HG02885 (cell line): ENCODE results near the gene PMEPA1.
A peak's percentile ranks its signal among the peaks of the same experiment; 100 is the strongest.

ENCODE experiments used
- ATAC-seq: cut with Tn5 transposase; IDR thresholded peaks from one replicate; pipeline ENCODE4 v1.9.1; 2021; ENCODE audit warnings: mild to moderate bottlenecking; ENCODE audit not compliant: unreplicated experiment, poor library complexity

The PMEPA1 gene

DNA sequence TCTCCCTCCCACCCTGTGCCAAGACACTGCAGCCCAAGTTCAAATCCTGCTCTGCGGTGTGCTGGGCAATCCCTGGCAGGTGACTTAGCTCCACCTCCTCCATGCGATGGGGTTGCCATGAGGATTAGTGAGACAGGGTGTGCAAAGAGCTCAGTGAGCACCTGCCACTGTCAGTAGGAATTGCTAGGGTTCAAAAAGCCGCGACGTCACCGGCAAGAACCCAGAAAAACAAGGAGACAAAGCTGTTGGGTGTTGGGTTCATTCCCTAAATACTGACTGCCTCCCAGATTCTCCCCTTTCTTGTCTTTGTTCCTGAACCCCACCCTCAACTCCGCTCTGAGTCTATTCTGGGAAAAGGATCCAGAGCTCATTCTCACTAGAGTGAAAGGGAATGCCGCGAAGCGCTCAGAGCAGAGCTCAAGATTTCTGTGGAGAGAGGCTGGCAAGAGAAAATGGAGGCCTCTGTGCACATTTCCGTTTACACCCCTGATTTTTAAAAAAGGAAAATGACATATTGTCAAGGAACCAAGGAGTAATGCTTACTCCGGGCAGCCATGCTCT is 13.3 kb downstream of the PMEPA1 start:
- no peak for ATAC-seq

DNA sequence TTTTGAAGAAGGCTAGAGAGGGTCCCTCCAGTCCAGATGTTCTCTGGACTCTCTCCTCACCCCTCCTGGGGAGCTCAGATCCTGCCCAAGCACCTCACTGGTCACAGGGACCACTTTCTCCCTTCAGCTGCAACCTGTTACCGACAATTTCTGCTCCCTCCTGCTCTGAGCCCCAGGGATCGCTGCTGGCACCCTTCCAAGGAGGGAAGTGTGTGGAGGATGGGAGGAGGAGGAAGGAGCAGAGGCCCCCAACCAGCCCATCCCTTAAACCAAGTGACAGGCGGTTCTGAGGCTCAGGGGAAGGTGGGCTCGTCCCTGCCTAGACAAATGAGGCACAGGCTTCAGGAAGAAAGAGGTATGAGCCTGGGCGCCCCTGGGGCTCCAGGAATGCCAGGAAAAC is 13.9 kb downstream of the PMEPA1 start:
- ATAC-seq: no peak

DNA sequence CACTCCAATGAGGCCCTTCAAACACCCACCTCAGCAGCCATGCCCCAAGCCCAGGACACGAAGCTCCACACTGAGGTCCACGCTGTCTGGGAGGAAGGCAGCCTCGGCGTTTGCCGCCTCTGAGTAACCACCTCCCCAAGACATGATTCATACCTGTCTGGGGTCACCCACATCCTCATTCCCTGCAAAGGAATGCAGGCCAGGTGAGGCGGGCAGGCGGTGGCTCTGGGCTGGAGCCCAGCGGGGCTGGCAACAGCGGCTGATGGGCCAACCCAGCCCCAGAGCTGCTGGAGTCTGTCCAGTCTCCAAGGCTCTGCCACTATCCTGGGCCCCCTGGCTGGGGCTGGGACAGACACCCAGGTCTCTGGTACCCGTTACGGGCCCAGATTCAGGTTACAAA is 14.8 kb downstream of the PMEPA1 start:
- no peak for ATAC-seq

DNA sequence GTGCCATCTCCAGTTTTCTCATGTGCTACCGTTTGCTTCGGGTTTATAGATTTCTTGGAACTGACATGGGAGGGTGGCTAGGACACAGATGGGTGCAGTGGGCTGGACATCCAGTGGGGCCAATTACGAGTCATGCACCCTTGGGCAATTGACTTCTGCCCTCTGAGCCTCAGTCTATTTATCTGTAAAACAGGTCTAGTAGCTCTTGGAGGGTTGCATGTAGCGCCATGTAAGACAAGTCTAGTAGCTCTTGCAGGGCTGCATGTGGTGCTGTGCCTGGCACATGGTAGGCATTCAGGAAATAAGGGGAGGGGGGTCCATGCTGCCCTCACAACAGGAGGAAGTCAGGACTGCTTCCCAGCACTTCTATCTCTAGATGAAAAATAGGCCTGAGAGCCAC is 15.3 kb downstream of the PMEPA1 start:
- ATAC-seq: no peak

DNA sequence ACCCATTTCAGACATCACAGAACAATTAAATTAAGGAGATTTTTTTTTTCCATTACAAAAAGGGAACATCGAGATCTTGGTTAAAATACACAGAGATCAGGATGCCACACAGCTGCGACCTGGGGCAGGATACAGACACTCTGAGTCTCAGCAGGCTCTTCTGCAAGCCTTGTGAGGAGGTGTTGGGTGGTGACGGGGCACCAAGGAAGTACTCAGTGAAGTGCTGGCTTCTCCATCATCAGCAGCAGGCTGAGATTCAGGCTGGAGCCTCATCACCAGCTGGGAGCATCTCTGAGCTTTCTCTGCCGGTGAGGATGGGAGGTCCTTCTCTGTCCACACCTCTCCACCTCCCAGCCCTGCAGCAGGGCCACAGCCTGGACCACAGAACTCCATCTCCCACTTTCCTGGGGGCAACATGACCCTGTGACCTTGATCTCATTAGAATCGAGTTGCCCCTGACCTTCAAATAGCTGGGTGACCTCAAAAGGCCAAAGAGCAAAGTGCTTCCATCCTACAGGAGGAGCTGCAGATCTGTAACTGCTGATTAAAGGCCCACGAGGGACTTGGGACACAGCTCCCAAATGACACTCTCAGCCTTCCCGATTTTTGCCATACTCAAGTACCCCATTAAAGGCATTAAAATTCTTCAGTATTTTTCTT is 16.0 kb downstream of the PMEPA1 start:
- no peak for ATAC-seq

DNA sequence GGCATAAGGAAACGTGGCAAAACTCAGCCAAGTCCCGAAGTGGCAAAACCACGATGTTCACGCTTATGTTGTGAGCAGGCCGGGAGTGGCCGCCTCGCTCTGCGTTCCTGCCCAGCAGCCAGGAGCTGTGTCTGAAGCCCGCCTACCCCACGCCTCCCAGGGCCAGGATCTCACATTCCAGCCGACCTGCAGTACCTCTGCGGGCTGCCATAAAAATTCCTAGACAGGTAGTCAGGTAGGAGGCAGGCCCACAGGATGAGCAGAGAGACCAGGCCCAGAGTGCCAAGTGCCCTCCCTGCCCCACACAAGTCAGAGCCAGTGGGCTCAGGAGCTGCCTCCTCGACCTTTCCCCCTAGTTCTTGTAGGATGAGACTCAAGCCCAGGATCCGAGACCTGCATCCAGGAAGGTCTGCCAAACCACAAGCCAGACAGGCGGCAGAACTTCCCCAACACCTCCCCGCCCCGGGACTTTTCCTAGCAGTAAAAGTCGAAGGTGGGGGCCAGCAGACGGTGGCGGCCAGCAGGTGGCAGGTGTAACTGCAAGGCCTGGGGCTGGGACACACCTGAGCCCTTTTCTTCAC is 16.7 kb downstream of the PMEPA1 start:
- ATAC-seq: no peak

DNA sequence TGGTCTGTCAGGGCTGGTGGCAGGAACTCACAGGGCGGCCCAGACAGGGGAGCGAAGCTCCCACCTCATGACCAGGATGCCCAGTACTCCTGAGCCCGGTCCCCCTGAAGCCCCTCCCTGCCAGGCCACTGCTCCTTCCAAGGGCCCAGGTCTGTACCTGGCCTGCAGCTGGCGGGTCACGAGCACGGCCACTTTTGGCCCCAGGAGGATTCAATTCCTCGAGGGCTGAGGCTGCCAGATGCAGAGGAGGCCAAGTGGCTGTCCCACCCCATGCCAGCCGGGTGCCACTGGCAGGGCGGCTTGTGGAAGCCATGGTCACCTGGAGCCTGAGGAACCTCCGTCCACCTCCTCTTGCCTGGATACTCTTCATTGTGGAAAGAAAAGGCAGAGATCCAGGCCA is 17.4 kb downstream of the PMEPA1 start:
- no peak for ATAC-seq

DNA sequence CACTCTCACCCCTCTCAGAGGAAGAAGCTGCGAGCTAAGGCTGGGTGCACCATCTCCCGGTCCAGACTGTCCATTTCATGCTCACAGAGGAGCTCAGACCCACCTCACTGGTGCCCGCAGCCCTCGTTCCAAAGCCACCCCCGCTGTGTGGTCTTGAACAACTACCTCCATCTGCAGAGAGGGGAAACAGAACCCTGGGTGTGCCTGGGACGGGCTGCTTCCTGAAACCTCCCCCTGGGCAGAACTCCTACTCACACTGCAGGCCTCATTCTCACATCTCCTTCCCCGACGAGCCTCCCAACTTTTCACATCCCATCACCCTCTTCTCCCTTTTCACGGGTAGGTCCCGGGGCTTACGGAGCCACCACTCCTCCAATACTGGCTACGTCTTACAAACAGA is 18.1 kb downstream of the PMEPA1 start:
- no peak for ATAC-seq

DNA sequence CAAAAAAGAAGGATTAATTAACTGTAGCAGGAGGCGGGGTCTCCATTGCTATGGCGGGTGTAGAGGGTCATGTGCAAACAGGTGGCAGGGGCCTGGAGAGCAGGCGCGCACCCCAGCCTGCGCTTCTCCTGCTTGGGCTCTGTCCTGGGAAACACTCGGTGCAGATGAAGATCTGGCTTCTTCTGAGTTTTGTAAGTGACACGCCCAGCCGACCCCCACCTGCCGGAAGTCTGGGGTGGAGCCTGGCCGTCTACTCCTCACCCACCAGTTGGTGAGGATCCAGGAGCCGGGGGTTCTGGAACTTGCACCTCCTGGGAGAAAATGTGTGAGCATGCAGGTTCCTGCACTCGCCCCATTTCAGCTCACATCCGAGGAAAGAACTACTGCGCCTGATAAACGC is 19.3 kb downstream of the PMEPA1 start:
- ATAC-seq: no peak

DNA sequence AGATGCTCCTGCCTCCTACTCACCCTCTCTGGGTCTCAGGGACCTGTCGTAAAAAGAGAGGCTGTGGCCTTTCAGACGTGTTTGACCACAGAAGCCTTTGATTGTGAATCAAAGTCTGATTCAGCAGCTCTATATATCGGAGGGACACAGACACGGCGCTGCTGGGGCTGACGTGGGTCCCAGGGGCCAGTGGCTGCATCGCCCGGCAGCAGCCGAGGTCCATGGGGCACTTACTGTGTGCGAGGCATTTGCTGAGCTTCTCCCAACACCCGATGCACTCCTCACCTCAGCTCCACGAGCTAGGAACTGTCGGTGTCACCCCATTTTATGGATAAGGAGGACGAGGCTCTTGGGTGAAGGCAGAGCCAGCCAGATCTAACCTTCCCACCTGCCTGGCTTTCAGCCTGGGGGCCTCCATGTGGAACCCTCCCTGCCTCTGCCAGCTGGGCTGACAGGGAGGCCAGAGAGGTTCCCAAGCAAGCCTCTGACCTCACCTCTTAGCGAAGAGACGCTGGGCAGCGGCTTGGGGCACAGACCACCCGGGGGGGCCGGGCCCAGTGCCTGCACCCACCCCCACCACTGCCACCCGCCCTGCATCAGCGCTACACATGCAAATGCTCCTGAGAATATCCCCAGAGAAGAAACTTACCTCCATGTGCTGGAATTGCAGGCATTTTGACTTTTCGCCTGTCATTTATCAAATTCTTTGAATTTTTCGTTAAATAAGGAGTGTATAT is 19.9 kb downstream of the PMEPA1 start:
- ATAC-seq: no peak

DNA sequence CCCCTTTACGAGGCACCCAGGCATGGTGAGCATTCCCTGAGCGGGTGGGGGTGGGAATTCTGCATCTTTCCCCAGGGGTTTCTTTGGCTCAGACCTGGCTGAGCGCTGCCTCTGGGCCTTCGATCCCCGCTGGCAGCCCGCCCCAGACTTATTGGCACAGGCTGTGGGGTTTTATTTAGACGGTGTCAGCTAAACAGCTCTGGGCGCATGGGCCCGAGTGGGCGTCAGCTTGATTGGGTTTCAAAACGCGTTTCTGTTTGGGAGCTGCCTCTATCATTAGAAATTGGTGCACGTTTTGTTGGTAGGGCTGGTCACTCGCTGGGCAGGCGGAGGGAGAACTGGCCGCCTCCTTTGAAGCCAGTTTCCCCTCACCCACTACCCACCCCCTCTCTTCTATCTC is 21.0 kb downstream of the PMEPA1 start:
- ATAC-seq: no peak

DNA sequence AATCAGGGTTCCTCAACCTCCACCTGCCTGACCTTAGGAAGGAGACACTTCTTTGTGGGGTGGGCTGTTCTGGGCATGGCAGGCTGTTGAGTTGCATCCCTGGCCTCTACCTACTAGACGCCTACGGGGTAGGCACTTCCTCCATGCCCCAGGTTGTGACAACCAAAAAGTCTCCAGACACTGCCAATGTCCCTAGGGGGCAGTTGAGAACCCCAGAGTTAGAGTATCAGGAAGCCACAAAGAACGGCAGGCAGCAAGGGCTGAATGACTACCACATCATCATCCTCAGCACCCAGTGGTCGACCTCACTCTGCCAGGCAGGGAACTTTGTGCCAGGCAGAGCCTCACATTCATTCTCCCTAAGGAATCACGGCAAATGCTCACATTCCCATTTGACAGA is 21.5 kb downstream of the PMEPA1 start:
- ATAC-seq: no peak

DNA sequence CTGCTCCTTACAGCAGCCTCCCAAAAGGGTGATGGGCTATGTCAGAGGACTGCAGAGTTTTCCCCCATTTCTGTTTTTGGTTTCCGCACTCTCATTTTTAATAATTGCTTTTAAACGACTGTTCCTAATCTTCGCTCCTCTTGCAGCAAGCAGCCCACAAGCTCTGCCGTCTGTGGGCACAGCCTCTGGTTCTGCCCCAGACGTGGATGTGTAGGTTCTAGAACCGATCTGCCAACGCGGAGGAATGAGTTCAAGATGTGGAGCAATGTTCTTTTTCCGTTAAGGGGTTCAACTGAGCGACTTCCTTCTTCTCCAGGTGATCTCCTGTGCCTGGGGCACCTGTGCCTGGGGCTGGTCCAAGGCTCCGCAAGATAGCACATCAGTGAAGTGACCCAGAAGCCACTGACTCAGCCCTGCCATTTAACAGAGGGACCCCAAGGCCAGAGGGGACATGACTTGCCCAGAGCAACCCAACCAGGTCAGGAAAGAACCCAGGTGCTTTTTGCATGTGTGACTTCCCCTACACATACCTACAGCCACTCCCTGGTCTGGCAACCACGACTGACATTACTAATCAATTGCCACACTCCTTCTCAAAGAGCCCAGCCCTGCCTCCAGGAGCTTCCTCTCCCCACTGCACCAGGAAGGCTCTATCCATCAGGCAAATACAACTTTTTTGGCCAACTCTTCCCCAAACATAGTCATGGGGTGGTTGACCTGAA is 22.7 kb downstream of the PMEPA1 start:
- no peak for ATAC-seq

DNA sequence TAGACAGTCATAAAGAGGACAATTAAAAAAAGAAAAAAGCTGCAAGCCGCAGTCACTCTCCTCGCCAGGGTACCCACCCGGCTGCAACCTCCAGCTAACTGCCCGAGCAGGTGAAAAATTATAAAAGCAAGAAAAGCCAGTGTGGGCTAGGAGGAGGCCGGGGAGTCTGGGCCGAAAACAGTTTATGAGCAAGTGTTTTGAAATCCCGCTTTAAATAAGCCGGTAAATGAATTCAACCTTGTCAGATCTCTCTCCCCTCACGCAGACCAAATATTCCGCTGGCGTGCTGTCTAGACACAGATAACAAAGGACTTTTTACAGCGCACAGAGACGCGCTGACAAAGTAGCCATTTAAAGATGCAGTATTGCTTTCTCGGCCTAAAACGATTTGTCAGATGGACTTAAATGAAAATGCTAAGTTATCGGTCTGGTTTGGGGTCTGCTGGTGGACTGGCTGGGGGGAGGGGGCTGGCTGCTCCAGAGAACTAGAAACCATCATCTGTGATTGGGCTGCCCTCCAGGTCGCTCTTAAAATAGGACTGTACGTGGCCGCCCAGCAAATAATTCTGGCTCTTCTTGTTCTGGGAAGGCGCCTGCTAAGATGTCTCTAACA is 24.6 kb downstream of the PMEPA1 start:
- ATAC-seq: no peak

DNA sequence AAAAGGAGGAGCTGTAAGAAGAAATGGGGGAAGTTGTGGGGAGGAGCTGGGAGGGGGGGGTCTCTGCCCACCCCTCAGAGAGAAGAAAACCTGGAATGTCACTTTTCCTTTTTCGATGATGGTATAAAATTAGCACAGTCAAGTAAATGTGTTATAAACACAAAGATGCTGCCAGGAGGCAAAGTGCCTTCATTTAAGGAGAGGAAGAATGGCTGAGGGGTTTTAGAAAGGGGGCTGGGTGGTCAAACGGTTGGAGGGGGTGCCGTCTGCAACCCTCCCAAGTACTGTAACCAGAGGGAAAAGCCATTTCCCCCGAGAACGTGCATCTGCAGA is 25.0 kb downstream of the PMEPA1 start:
- ATAC-seq: no peak

DNA sequence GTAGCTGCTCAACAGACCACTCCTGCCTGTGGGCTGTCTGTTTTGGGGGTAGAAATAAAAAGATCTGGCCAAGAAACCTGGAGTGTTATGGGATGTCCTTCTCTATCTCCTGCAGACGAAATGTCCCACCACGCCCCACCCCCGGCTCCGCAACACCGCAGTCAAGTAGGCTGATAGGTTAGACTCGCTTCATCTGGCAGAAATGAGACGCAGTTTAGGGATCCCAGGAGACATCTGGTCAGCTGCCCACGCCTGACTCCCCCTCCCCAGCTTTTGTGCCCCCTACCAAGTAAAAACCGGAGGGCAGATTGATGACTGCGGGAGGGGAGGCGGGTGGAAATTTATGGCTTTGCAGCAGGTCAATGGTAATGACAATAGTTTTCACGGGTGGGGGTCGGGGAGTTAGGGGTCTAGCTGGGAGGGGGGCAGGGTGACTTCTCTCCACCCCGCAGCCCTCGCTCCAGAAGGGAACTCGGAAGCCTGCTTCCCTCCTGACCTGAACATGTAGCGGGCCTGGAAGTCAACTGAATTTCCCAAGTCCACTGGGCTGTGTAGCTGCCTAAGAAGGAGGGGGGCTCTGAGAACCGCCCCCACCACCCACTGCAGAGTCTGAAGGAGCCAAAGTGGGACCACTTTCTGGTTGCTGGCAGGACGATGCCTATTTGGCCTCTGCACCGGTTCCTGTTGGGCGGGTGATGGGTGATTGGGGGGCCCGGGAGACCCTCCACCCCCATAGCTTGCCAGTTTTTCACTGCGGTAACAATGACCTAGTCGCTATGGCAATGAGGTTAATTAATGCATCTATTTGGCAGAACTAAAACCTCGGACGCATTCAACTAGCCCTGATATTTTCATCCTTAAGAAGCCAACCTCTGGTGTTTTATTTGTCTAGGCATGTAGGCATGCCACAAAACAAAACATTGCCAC is 25.7 kb downstream of the PMEPA1 start:
- ATAC-seq: no peak

DNA sequence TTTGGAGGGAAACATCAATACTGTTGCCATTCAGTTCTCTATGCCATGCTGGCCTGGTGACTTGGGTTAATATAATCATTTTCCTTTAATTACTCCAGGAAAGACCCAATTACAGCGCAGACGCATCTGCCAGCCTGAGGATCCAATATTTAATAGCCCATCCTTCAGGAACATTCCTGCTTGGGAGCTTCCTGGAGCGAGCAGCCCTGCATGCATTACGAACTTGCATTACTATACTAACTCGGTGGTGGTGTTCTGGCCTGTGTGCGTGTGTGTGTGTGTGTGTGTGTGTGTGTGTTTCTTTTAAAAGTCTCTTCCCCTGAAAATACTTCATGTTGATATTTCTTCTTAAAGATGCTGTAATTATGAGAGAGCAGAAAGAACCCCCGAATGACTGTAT is 26.5 kb downstream of the PMEPA1 start:
- ATAC-seq: no peak

DNA sequence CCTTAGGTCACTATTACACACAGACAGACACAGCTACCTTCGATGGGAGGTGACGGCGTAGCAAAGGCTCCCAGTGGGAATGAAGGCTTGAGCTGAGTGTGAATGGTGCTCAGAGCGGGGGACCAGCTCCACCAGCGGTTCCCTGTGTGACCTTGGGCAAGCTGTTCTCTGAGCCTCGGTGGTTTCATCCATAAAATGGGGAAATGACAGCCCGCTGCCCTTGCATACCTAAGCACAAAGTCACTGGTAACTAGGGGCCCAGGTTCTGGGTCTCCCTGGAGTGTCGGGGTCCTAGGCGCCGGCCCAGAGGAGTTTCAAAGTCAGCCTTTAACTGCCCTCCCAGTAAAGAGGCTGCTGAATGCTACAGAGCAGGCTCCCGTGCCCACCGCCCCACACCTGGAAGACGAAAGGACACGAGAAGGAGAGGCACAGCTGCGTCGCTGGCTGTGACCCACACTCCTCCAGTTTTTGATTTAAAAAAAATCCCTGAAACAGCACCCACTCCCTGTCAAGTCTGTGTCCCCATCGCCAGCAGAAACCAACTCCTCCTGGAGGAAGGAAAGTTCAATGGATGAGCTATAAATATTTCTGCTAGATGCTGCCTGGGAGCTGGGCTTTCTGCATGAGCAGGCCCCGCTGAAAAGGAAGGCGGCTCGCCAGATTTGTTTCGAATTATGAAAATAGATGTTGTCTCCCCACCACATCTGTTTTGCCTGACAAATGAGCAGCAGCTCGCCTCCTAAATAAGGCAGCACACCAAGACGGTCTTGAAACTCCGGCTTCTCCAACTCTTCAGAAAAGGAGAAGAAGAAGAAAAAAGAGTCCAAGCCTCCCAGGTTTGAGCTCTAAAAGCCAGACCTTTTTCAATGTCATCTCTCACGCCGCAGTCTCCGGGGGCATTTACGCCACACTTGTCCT is 27.4 kb downstream of the PMEPA1 start:
- peak; percentile 35 for ATAC-seq
